GM08714 (cell line): ENCODE data around the gene APOA5.
"Not testable (repeated sequence)": the region's sequence is repeated elsewhere in the genome, so short reads cannot be mapped to it uniquely, and the experiment has no call there.

Source experiments
- H3K4me3 ChIP-seq: fragments of 200-500 bp; sonication (Bioruptor generic); 2 replicates; pipeline ENCODE4 v1.5.1; 2014; ENCODE audit warnings: mild to moderate bottlenecking, low read length, inconsistent platforms
- ZNF274 ChIP-seq: IDR thresholded peaks from 2 replicates; pipeline ENCODE4 v1.6.1; 2012; ENCODE audit warnings: mild to moderate bottlenecking, low read depth, low read length

Gene APOA5

GRCh38 chr11:116791813-116792143, at the start of gene APOA5:
Gene APOA5 (minus strand): TSS chr11:116791879. CDS start chr11:116791860, 19 bp downstream.
- no peak within 1 kb of the TSS for H3K4me3 ChIP-seq
- TF ChIP-seq ZNF274 = no peak

- no peak overlapping the region for H3K4me3 ChIP-seq
- TF ChIP-seq ZNF274 = no peak
Observed at GRCh38 chr11:116840746-116841296, 49.1 kb upstream of the APOA5 start.

GRCh38 chr11:116840224-116840745, 48.6 kb upstream of the APOA5 start:
- no peak overlapping the region for H3K4me3 ChIP-seq
- TF ChIP-seq ZNF274 = no peak

GRCh38 chr11:116838321-116839084, 46.8 kb upstream of the APOA5 start:
- no peak overlapping the region for H3K4me3 ChIP-seq
- TF ChIP-seq ZNF274 = no peak

GRCh38 chr11:116837231-116838091, 45.8 kb upstream of the APOA5 start, which contains the start of gene APOA1:
Gene APOA1 (minus strand): TSS chr11:116837622. CDS start chr11:116837387, 235 bp downstream.
- H3K4me3 ChIP-seq = no peak within 1 kb of the TSS
- TF ChIP-seq ZNF274 = no peak

- no peak for TF ChIP-seq ZNF274
- no peak overlapping the region for H3K4me3 ChIP-seq
Observed at GRCh38 chr11:116836632-116836991, 44.9 kb upstream of the APOA5 start.

- peak overlapping the region; percentile 3; the same call in 1 of the 2 replicates for H3K4me3 ChIP-seq
- no peak for TF ChIP-seq ZNF274
Observed at GRCh38 chr11:116835791-116836631, 44.3 kb upstream of the APOA5 start.

- no peak for TF ChIP-seq ZNF274
- peak overlapping the region; percentile 3; the same call in 1 of the 2 replicates for H3K4me3 ChIP-seq
Observed at GRCh38 chr11:116835042-116835772, 43.5 kb upstream of the APOA5 start.

- not testable (repeated sequence) for H3K4me3 ChIP-seq
Observed at GRCh38 chr11:116834535-116835041, 42.9 kb upstream of the APOA5 start.

GRCh38 chr11:116833816-116834534, 42.3 kb upstream of the APOA5 start:
- no peak for TF ChIP-seq ZNF274
- no peak overlapping the region for H3K4me3 ChIP-seq

GRCh38 chr11:116833491-116833815, 41.8 kb upstream of the APOA5 start:
- no peak overlapping the region for H3K4me3 ChIP-seq
- TF ChIP-seq ZNF274 = no peak
